Stimulated activated CD8-positive, alpha-beta memory T cell treated with anti-CD3 and anti-CD28 coated beads, Interleukin-12 subunit alpha, Interleukin-12 subunit beta, amount 100 ng/mL, for 24 hours (primary cell): ENCODE results near the gene TIAM1.

Source experiments
- DNase-seq: peaks from one replicate; pipeline ENCODE4 v3.0.0-alpha.2; 2020; ENCODE audit errors: extremely low read depth

Gene TIAM1

GRCh38 chr21:31087639-31088473 lies 256.2 kb downstream of the TIAM1 start:
- no peak for DNase-seq

- DNase-seq: no peak
These were observed 259.4 kb downstream of the TIAM1 start for GRCh38 chr21:31084689-31085088.

GRCh38 chr21:31078796-31079195 lies 265.3 kb downstream of the TIAM1 start:
- DNase-seq: no peak

GRCh38 chr21:31078216-31078615 lies 265.8 kb downstream of the TIAM1 start:
- DNase-seq: no peak

GRCh38 chr21:31075848-31076247 lies 268.2 kb downstream of the TIAM1 start:
- DNase-seq: no peak

- no peak for DNase-seq
These were observed 271.5 kb downstream of the TIAM1 start for GRCh38 chr21:31072533-31072932.
